Naive B cell (primary cell): ENCODE results near the gene FTCD. TPM values are rescaled to one million over a fixed set of nuclear protein-coding genes. Genes with fewer than 3 reads are reported as not detected.
"Not testable (repeated sequence)": the region's sequence is repeated elsewhere in the genome, so short reads cannot be mapped to it uniquely, and the experiment has no call there.

Source experiments
- ATAC-seq, 2 donors: fragments of 150-1000 bp; cut with Tn5 transposase; 2 replicates each; pipeline ENCODE4 v1.10.0; 2021; ENCODE audit warnings: low read depth in 2 of 2, mild to moderate bottlenecking in 2 of 2, moderate library complexity in 2 of 2
- DNase-seq: peaks from one replicate; pipeline ENCODE4 v3.0.0; 2022
- H3K27ac Mint-ChIP-seq, 6 donors: one replicate each; pipeline ENCODE4 v1.8.0; 2020 to 2022; ENCODE audit warnings: mild to moderate bottlenecking in 6 of 6, mixed read lengths in 6 of 6, moderate library complexity in 5 of 6, inconsistent platforms in 2 of 6
- H3K27me3 Mint-ChIP-seq, 3 donors: one replicate each; pipeline ENCODE4 v1.8.0; 2021 to 2022; ENCODE audit warnings: mixed read lengths in 3 of 3, mild to moderate bottlenecking in 1 of 3
- H3K36me3 Mint-ChIP-seq, 2 donors: one replicate each; pipeline ENCODE4 v1.8.0; 2020 to 2022; ENCODE audit warnings: mixed read lengths in 2 of 2, inconsistent platforms in 1 of 2, mild to moderate bottlenecking in 1 of 2
- H3K4me1 Mint-ChIP-seq, 3 donors: one replicate each; pipeline ENCODE4 v1.8.0; 2020 to 2022; ENCODE audit warnings: mixed read lengths in 3 of 3, inconsistent platforms in 1 of 3, mild to moderate bottlenecking in 1 of 3, moderate library complexity in 1 of 3
- H3K4me3 Mint-ChIP-seq, 8 donors: one replicate each; pipeline ENCODE4 v1.8.0; 2020 to 2022; ENCODE audit warnings: mild to moderate bottlenecking in 8 of 8, mixed read lengths in 8 of 8, moderate library complexity in 8 of 8, inconsistent platforms in 2 of 8
- H3K9me3 Mint-ChIP-seq, 7 donors: one replicate each; pipeline ENCODE4 v1.8.0; 2020 to 2022; ENCODE audit warnings: mixed read lengths in 7 of 7, mild to moderate bottlenecking in 5 of 7, inconsistent platforms in 2 of 7, moderate library complexity in 1 of 7
- polyA plus RNA-seq, 6 donors: library from polyadenylated mRNA; unstranded; fragments of 300-500 nt; fragmentation: Illumina TruSeq; gene quantifications; one replicate each; pipeline ENCODE4 v1.2.3, GENCODE V29; 2021; ENCODE audit warnings: low read depth in 6 of 6

Gene FTCD
- polyA plus RNA-seq, 6 donors from 2014 or later: not detected

DNA sequence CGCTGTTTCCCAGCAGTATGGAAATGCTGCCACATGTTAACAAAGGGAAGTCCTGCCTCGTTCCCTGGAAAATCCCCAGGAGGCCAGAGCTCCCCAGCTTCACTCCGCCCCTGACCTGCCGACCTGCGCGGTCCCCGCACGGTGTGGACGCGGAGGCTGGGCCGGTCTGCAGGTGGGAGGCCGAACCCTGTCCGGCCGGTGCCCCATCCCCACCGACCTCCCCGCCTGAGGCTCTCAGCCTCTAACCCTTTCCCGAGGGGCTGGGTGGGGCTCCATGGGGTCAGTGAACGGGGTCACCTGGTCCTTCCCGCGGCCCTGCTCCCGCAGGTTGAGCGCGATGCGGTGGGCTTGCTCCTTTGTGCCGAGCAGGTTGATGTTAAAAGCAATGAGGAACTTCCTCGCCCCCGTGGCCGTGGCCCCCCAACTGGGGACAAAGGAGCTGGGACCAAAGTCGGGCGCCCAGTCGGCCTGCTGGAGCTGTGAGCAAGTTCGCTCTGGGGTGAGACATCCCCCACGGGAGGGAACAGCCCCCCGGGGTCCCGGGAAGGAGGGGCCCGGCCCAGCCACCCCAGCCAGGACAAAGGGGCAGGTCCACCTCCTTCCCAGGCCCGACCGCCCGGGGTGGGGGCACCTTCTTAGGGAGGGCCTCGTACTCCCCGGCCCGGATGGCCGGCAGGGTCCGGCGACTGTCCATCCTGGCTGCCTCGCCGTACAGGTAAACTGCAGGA is 4.0 kb downstream of the FTCD start:
- DNase-seq (no peak), ATAC-seq (no peak)
- no peaks in the 10 kb centered on the region for H3K27me3 Mint-ChIP-seq
- H3K4me1 Mint-ChIP-seq: peaks cover 0 to 2% (median 0%) of the 10 kb centered on the region in 3 donors
- no peaks in the 10 kb centered on the region for H3K36me3 Mint-ChIP-seq
- no peak overlapping the region for H3K4me3 Mint-ChIP-seq
- no peaks in the 10 kb centered on the region for H3K9me3 Mint-ChIP-seq
- H3K27ac Mint-ChIP-seq: no peak overlapping the region

DNA sequence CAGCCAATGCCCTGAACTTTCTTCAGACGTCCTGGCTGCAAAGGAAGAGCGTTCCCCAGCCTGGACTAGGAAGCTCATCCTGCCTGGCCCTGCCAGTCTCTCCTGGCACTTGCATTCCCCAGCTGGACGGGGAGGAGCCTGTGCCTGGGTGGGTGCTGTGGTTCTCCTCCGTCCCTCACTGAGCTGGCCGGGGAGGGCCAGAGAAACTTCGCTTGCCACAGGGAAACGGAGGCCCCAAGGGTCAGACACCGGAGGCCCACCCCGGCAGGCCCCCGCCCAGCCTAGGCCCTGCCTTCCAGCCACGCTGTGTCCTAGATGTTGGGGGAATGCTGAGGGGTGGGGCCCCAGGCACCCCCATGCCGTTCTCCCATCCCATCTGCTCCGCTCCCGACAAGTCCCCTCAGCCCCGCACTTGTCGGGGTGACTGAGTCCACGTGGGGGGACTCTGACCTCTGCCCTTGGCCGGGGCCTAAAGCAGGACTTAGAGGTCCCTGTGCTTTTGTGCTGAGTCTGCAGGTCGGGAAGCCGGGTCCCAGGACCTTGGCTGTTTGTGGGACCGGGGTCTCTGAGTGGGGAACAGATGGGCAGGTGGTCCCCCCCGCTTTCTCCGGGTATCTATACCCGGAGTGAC is 4.8 kb downstream of the FTCD start:
- no peak overlapping the region for H3K4me3 Mint-ChIP-seq
- DNase-seq (no peak), ATAC-seq (no peak)
- H3K27ac Mint-ChIP-seq: no peak overlapping the region
- no peaks in the 10 kb centered on the region for H3K36me3 Mint-ChIP-seq
- peaks cover 0 to 2% (median 0%) of the 10 kb centered on the region in 3 donors for H3K4me1 Mint-ChIP-seq
- no peaks in the 10 kb centered on the region for H3K27me3 Mint-ChIP-seq
- no peaks in the 10 kb centered on the region for H3K9me3 Mint-ChIP-seq

GRCh38 chr21:46150073-46150472 is 5.3 kb downstream of the FTCD start:
- Mint-ChIP-seq H3K4me1 (peaks cover 0 to 2% (median 0%) of the 10 kb centered on the region in 3 donors), H3K9me3 (no peaks in the 10 kb centered on the region), H3K27ac (no peak overlapping the region), H3K27me3 (no peaks in the 10 kb centered on the region), H3K4me3 (no peak overlapping the region), H3K36me3 (no peaks in the 10 kb centered on the region)
- DNase-seq (no peak), ATAC-seq (no peak)

DNA sequence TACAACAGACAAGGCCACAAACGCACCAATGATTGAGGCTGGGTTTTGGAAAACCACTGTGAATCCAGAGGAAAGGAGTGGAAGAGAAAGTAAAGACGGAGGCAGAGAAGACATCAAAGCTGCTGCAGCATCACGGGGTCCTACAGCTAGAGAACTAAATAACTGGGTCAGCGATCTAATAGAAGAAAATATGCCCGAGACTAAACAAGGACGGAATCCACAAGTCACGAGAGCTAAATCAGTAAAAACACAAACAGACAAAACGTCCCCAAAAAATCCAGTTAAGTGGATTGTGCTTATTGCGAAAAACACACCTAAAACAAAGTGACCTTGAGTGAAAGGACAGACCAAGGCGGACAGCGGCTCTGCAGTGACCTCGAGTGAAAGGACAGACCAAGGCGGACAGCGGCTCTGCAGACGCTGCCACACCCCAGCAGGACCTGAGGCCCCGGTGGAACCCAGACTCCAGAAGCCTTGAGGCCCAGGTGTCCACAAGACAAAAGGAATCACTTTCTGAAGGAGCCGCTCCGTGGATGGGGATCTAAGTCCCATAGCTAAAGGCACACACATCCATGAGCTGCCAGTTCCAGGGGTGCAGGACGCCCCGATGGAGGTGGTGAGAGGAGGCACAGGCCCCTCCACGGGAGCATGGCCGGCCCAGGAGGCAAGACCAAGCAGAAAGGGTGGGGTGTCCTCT is 6.0 kb downstream of the FTCD start:
- no peaks in the 10 kb centered on the region for H3K27me3 Mint-ChIP-seq
- ATAC-seq (no peak), DNase-seq (no peak)
- no peaks in the 10 kb centered on the region for H3K9me3 Mint-ChIP-seq
- H3K36me3 Mint-ChIP-seq: no peaks in the 10 kb centered on the region
- peaks cover 3 to 5% (median 5%) of the 10 kb centered on the region in 3 donors for H3K4me1 Mint-ChIP-seq
- H3K27ac Mint-ChIP-seq: no peak overlapping the region
- H3K4me3 Mint-ChIP-seq: peak overlapping the region in 1 of 8 donors; percentile 54

- peaks cover 12 to 13% (median 12%) of the 10 kb centered on the region in 3 donors for H3K4me1 Mint-ChIP-seq
- no peaks in the 10 kb centered on the region for H3K27me3 Mint-ChIP-seq
- no peak overlapping the region for H3K4me3 Mint-ChIP-seq
- H3K9me3 Mint-ChIP-seq: no peaks in the 10 kb centered on the region
- H3K27ac Mint-ChIP-seq: peak overlapping the region in 1 of 6 donors; percentile 6
- ATAC-seq: no peak
- no peaks in the 10 kb centered on the region for H3K36me3 Mint-ChIP-seq
- no peak for DNase-seq
These were observed 7.3 kb downstream of the FTCD start for GRCh38 chr21:46148106-46148505.

DNA sequence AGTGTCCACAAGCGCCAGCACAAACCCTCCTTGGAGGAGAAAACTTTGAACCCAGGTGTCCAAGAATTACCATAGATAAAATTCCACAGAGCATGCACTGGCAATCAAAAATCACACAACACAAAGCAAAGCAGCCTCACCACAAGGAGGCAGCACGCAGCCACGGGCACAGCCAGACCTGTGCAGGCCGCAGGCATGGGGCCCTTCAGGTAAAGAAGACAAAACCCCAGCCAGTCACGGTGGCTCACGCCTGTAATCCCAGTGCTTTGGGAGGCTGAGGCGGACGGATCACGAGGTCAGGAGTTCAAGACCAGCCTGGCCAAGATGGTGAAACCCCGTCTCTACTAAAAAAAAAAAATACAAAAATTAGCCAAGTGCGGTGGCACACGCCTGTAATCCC is 8.0 kb downstream of the FTCD start:
- H3K4me1 Mint-ChIP-seq: peaks cover 11 to 12% (median 12%) of the 10 kb centered on the region in 3 donors
- DNase-seq, H3K9me3 Mint-ChIP-seq: not testable (repeated sequence)

GRCh38 chr21:46146856-46147255 is 8.5 kb downstream of the FTCD start:
- peaks cover 11 to 12% (median 12%) of the 10 kb centered on the region in 3 donors for H3K4me1 Mint-ChIP-seq
- DNase-seq (no peak), ATAC-seq (no peak)
- no peaks in the 10 kb centered on the region for H3K9me3 Mint-ChIP-seq
- H3K27ac Mint-ChIP-seq: no peak overlapping the region
- no peaks in the 10 kb centered on the region for H3K36me3 Mint-ChIP-seq
- no peaks in the 10 kb centered on the region for H3K27me3 Mint-ChIP-seq
- H3K4me3 Mint-ChIP-seq: no peak overlapping the region

More for the DNA sequence above, 8.0 kb downstream of the FTCD start:
- not testable (repeated sequence) for H3K27ac Mint-ChIP-seq, H3K36me3 Mint-ChIP-seq, H3K27me3 Mint-ChIP-seq, H3K4me3 Mint-ChIP-seq, ATAC-seq

- ATAC-seq (no peak), DNase-seq (no peak)
- peaks cover 11 to 12% (median 12%) of the 10 kb centered on the region in 3 donors for H3K4me1 Mint-ChIP-seq
- no peak overlapping the region for H3K4me3 Mint-ChIP-seq
- H3K9me3 Mint-ChIP-seq: no peaks in the 10 kb centered on the region
- no peaks in the 10 kb centered on the region for H3K36me3 Mint-ChIP-seq
- no peaks in the 10 kb centered on the region for H3K27me3 Mint-ChIP-seq
- H3K27ac Mint-ChIP-seq: no peak overlapping the region
These were observed 9.3 kb downstream of the FTCD start for GRCh38 chr21:46145840-46146691.

DNA sequence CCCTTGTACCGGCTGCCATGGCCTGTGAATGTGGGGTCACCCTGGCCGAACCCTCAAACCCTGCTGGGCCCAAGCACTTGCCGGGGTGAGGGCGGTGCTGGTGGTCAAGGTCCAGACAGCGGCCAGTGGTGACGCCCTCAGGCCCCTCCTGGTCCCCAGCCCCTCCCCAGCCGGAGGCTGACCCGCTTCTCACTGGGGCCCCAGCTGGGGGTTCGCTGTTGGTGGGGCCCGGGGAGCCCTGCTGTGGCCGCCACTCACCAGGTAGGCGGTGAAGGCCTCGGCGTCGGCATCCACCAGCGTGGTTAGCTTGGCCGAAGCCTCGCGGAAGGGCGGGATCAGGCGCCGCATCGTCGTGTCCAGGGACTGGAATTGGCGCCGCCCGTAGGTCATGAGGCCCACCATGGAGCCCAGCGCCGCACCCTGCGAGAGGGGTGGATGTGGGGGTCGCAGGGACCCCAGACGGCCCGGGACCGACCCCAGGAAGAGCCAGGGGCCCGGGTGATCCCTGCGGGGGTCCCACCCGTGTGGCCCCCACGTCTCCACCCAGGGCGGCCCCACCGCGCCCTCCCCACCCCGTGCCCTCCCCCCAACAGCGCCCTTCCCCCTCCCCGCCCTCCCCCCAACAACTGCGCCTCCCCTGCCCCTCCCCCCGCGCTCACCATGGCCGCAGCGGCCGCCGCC is 10.1 kb downstream of the FTCD start:
- Mint-ChIP-seq H3K27ac (peak overlapping the region in 1 of 6 donors; percentile 76), H3K27me3 (peaks cover 0 to 3% (median 2%) of the 10 kb centered on the region in 3 donors), H3K36me3 (no peaks in the 10 kb centered on the region), H3K4me3 (no peak overlapping the region), H3K4me1 (peaks cover 11 to 12% (median 12%) of the 10 kb centered on the region in 3 donors), H3K9me3 (no peaks in the 10 kb centered on the region)
- no peak for DNase-seq
- ATAC-seq: no peak

- DNase-seq (no peak), ATAC-seq (no peak)
- peak overlapping the region in 4 of 6 donors; percentile 11 to 98 (median 68) for H3K27ac Mint-ChIP-seq
- H3K4me3 Mint-ChIP-seq: peak overlapping the region in 2 of 8 donors; percentile 32 to 81
- H3K9me3 Mint-ChIP-seq: no peaks in the 10 kb centered on the region
- H3K27me3 Mint-ChIP-seq: peaks cover 0 to 5% (median 3%) of the 10 kb centered on the region in 3 donors
- H3K4me1 Mint-ChIP-seq: peaks cover 11 to 12% (median 12%) of the 10 kb centered on the region in 3 donors
- H3K36me3 Mint-ChIP-seq: no peaks in the 10 kb centered on the region
These were observed 10.8 kb downstream of the FTCD start for GRCh38 chr21:46144464-46145070.

DNA sequence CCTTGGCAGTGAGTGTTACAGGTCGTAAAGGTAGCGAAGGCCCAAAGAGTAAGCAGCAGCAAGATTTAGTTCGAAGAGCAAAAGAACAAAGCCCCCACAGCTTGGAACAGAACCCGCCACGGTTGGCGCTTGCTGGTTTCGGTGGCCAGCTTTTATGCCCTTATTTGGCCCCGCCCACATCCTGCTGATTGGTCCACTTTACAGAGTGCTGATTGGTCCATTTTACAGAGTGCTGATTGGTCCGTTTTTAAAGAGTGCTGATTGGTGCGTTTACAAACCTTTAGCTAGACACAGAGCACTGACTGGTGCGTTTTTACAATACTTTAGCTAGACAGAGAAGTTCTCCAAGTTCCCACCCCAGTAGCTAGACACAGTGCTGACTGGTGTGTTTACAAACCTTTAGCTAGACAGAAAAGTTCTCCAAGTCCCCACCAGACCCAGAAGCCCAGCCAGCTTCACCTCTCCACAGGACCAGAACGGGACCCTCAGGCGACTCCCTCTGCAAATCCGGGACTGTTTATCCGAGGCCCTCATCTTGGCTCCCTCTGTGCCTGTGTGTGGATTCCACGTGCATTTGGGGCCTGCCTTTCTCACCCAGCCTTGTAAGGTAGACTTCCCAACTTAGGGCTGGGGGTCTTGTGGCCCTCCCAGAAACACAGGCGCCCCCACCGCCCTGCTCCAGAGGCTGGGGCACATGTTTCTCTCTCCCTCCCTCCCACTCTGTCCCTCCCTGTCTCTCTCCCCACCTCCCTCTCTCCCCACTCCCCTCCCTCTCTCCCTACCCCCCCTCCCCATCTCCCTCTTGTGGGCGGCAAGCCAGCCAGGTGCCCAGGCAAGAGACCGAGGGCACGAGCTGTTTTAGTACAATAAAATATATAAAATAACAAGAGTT is 12.6 kb downstream of the FTCD start:
- Mint-ChIP-seq H3K27me3 (peaks cover 0 to 8% (median 3%) of the 10 kb centered on the region in 3 donors), H3K4me1 (peaks cover 11 to 12% (median 12%) of the 10 kb centered on the region in 3 donors), H3K9me3 (no peaks in the 10 kb centered on the region), H3K36me3 (no peaks in the 10 kb centered on the region), H3K27ac (peak overlapping the region in 2 of 6 donors; percentile 70 to 76), H3K4me3 (peak overlapping the region in 3 of 8 donors; percentile 9 to 81 (median 20))
- ATAC-seq: no peak
- no peak for DNase-seq
